ENCODE results near the gene MINDY4.

The MINDY4 gene

DNA sequence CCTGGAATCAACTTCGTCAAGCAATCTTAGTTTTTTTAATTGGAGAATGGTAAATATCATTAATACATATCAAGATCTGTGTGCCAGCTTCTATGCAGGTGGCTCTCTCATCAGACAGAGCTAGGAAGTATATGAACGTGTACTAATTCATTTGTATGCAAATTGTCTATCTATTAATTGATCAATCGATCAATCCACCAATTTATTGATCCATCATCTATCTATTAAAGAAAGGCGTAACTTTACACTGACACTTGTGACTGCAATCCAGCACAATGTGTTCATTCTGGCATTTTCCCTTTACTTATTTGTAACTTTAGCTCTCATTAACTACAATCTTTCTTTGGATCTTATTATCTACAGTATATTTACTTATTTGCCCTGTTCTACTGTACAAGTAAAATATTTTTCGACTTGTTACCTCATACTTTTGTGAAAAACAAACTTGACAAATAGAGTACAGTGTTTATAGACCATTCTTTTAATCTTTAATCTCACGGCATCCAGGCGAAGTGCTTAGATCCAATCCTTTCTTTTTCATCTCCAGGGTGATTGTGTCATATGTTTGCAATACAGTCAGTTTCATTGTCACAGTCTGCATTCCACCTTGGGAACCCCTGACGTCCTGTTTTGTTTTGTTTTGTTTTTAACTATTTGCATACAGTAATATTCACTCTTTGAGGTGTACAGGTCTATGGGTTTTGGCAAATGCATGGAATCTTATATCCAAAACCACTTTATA, 170.5 kb downstream of the MINDY4 start:
- no peak for DNase-seq (ENCODE audit: extremely low read depth in 1 of 2, low read depth in 1 of 2)

Data from stimulated activated CD8-positive, alpha-beta memory T cell treated with anti-CD3 and anti-CD28 coated beads, Interleukin-7, amount 100 ng/mL, for 48 hours (primary cell).